Upper lobe of right lung (tissue), 1 donor: ENCODE results near the gene APOLD1. TPM values are rescaled to one million over a fixed set of nuclear protein-coding genes. Genes with fewer than 3 reads are reported as not detected.

Source experiments
- ATAC-seq: fragments of 200-7000 bp; cut with Tn5 transposase; one replicate; pipeline ENCODE4 v1.9.1; 2020; ENCODE audit warnings: mild to moderate bottlenecking, moderate library complexity
- DNase-seq: peaks from one replicate; pipeline ENCODE4 v3.0.0-alpha.2; 2020
- H3K27ac ChIP-seq: fragments of 200-600 bp; one replicate; pipeline ENCODE4 v1.8.0; 2022
- H3K27me3 ChIP-seq: fragments of 200-600 bp; one replicate; pipeline ENCODE4 v1.8.0; 2022; ENCODE audit warnings: mild to moderate bottlenecking
- H3K36me3 ChIP-seq: fragments of 200-600 bp; one replicate; pipeline ENCODE4 v1.8.0; 2022
- H3K4me1 ChIP-seq: fragments of 200-600 bp; one replicate; pipeline ENCODE4 v1.8.0; 2022
- H3K4me3 ChIP-seq: fragments of 200-600 bp; one replicate; pipeline ENCODE4 v1.8.0; 2022; ENCODE audit warnings: mild to moderate bottlenecking
- H3K9me3 ChIP-seq: fragments of 200-600 bp; one replicate; pipeline ENCODE4 v1.8.0; 2022
- intact Hi-C: fragments of 100-400 bp; cut with DNase I; formaldehyde crosslinking; loops from one replicate; pipeline ENCODE4 v1.11.0; 2022
- total RNA-seq: library from RNA; stranded (reverse); fragmentation: NEBNext Ultra II Directional; extraction: Animal tissue kit (Norgen Biotek cat#: 25700); gene quantifications from one replicate; pipeline ENCODE4 v1.2.1, GENCODE V29; 2021
- TF ChIP-seq, protein P1 (sequence below): fragments of 200-600 bp; IDR thresholded peaks from one replicate; pipeline ENCODE4 v1.8.0; 2022; ENCODE audit warnings: antibody characterized with exemption
- donor health status: DM: no; HTN: yes; CAD: no; lungs with severe emphysema.

The APOLD1 gene
- total RNA-seq, 1 donor from 2014 or later = 14.4 TPM

DNA sequence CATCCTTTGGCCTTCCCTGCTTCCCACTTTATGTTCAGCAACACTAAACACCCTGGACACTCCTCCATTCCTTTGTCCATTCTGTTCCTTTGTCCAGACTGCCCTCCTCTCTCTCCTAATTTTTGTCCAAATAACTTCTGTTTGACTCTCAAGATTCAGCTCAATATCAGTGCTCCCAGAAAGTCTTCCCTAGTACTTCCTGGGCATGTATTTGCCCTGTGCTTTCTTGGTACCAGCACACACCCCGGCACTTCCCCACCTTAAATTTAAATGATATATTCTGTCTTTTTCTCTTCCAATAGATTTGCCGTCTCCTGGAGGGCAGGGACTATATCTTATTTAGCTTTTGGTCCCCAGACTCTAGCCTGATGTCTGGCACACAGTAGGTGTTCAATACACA lies 6.5 kb upstream of the APOLD1 start:
- Histone ChIP-seq H3K4me1 (peaks cover 4% of the 10 kb centered on the region), H3K27ac (no peak overlapping the region), H3K27me3 (no peaks in the 10 kb centered on the region), H3K9me3 (no peaks in the 10 kb centered on the region), H3K36me3 (no peaks in the 10 kb centered on the region), H3K4me3 (no peak overlapping the region)
- DNase-seq = no peak
- TF ChIP-seq, protein P1, sequence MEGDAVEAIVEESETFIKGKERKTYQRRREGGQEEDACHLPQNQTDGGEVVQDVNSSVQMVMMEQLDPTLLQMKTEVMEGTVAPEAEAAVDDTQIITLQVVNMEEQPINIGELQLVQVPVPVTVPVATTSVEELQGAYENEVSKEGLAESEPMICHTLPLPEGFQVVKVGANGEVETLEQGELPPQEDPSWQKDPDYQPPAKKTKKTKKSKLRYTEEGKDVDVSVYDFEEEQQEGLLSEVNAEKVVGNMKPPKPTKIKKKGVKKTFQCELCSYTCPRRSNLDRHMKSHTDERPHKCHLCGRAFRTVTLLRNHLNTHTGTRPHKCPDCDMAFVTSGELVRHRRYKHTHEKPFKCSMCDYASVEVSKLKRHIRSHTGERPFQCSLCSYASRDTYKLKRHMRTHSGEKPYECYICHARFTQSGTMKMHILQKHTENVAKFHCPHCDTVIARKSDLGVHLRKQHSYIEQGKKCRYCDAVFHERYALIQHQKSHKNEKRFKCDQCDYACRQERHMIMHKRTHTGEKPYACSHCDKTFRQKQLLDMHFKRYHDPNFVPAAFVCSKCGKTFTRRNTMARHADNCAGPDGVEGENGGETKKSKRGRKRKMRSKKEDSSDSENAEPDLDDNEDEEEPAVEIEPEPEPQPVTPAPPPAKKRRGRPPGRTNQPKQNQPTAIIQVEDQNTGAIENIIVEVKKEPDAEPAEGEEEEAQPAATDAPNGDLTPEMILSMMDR = no peak
- intact Hi-C loops = no loop called here
- ATAC-seq = no peak

DNA sequence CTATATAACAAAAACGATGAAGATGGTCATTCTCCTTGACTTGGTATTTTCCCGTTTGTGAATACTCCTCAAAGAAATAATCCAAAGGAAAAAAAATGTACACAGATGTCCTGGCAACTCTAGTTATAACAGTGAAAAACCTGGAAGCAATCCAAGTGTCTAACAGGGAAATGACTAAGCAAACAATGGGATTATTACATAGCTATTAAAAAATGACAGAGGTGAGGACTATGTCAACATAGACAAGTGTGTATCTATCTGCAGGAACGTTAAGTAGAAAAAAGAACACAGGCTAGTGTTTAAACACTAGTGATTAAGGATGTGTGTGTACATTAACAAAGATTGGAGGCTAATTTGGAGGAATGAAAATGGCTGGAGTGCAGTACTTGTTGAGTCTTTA lies 5.9 kb upstream of the APOLD1 start:
- intact Hi-C loops = no loop called here
- DNase-seq = no peak
- Histone ChIP-seq H3K9me3 (no peaks in the 10 kb centered on the region), H3K4me3 (no peak overlapping the region), H3K4me1 (peaks cover 4% of the 10 kb centered on the region), H3K27ac (no peak overlapping the region), H3K36me3 (no peaks in the 10 kb centered on the region), H3K27me3 (no peaks in the 10 kb centered on the region)
- peak; percentile 84 for ATAC-seq
- TF ChIP-seq, protein P1 = no peak

DNA sequence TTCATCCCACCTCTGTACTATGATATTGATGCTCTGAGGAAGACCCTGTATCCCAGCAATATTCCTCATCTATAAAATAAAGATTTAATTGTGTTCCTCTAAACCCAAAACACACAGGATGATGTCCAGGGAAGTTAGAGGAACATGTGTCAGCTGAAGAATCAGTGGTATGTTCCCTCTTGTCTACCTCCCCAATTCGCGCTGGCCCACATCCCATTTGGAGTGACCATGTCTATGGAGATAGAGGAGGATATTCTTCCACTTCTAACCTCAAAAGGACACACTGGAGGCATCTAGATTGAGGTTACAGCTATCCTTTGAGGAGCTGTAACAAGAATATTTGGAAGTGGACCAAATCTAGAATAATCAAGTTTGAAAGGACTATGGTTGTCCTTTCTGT lies 1.3 kb upstream of the APOLD1 start:
- ATAC-seq (no peak), DNase-seq (no peak)
- H3K4me3 ChIP-seq = no peak overlapping the region
- H3K36me3 ChIP-seq = no peaks in the 10 kb centered on the region
- TF ChIP-seq, protein P1 = no peak
- H3K27ac ChIP-seq = peak overlapping the region; percentile 90
- no peaks in the 10 kb centered on the region for H3K9me3 ChIP-seq
- H3K4me1 ChIP-seq = peaks cover 21% of the 10 kb centered on the region
- intact Hi-C loops = no loop called here
- no peaks in the 10 kb centered on the region for H3K27me3 ChIP-seq

DNA sequence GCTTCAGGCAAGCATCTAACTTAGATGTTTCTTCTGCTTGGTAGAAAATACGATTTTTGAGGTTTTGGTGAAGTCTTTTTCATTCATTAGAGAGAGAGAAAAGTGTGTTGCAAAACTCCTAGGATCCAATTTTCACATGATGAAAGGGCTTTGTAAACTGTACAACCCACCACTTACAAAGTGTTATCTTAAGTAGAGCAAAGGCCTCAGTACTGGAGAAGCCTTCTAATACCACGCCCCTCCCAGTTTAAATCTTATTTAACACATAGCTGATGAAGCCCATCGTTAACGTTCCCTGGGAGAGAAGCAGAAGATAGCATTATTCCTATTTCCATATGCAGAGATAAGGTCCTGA lies 869 bp downstream of the APOLD1 start:
- peak; percentile 4 for ATAC-seq

DNA sequence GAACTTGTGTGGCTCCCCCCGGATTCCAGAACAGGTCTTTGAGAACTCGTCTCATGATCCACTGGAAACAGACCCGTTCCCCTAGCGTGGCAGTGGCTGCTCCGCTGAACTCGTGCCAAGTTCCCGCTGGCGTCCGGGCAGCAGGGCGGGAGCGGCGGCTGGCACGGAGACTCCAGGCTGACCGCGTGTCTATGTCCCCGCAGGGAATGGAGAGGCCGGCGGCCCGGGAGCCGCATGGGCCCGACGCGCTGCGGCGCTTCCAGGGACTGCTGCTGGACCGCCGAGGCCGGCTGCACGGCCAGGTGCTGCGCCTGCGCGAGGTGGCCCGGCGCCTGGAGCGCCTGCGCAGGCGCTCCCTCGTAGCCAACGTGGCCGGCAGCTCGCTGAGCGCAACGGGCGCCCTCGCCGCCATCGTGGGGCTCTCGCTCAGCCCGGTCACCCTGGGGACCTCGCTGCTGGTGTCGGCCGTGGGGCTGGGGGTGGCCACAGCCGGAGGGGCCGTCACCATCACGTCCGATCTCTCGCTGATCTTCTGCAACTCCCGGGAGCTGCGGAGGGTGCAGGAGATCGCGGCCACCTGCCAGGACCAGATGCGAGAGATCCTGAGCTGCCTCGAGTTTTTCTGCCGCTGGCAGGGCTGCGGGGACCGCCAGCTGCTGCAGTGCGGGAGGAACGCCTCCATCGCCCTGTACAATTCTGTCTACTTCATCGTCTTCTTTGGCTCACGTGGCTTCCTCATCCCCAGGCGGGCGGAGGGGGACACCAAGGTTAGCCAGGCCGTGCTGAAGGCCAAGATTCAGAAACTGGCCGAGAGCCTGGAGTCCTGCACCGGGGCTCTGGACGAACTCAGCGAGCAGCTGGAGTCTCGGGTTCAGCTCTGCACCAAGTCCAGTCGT lies 1.5 kb downstream of the APOLD1 start:
- TF ChIP-seq, protein P1 = peak; percentile 17
- Histone ChIP-seq H3K9me3 (no peaks in the 10 kb centered on the region), H3K4me1 (peaks cover 25% of the 10 kb centered on the region), H3K4me3 (peak overlapping the region; percentile 76), H3K27me3 (no peaks in the 10 kb centered on the region), H3K27ac (peak overlapping the region; percentile 90), H3K36me3 (no peaks in the 10 kb centered on the region)
- intact Hi-C loops = no loop called here
- ATAC-seq = peak; percentile 97
- DNase-seq = peak; percentile 92

More for the DNA sequence above, 869 bp downstream of the APOLD1 start:
- intact Hi-C loops = no loop called here
- TF ChIP-seq, protein P1 = no peak
- peaks cover 19% of the 10 kb centered on the region for H3K4me1 ChIP-seq
- peak overlapping the region; percentile 90 for H3K27ac ChIP-seq
- H3K9me3 ChIP-seq = no peaks in the 10 kb centered on the region
- DNase-seq = no peak
- no peaks in the 10 kb centered on the region for H3K27me3 ChIP-seq
- H3K36me3 ChIP-seq = no peaks in the 10 kb centered on the region
- peak overlapping the region; percentile 76 for H3K4me3 ChIP-seq
